IMR-90 (cell line): ENCODE results near the gene PLAC9.

Experiments
- BHLHE40 ChIP-seq: fragments of 150-350 bp; IDR thresholded peaks from 2 replicates; pipeline ENCODE4 v1.6.1; 2016; ENCODE audit warnings: mild to moderate bottlenecking, low read depth, low read length
- CEBPB ChIP-seq: IDR thresholded peaks from 2 replicates; pipeline ENCODE4 v1.6.1; 2012; ENCODE audit warnings: low read depth, low read length, improper control_type of control experiment
- CTCF ChIP-seq: conservative IDR thresholded peaks from 2 replicates; pipeline ENCODE4 v1.5.1; 2012; ENCODE audit warnings: mild to moderate bottlenecking, low read depth, low read length, improper control_type of control experiment
- MAFK ChIP-seq: IDR thresholded peaks from 2 replicates; pipeline ENCODE4 v1.6.1; 2012; ENCODE audit warnings: low read depth, low read length, improper control_type of control experiment
- MAZ ChIP-seq: IDR thresholded peaks from 2 replicates; pipeline ENCODE4 v1.6.1; 2012; ENCODE audit warnings: low read depth, mild to moderate bottlenecking, low read length, improper control_type of control experiment, moderate library complexity, borderline replicate concordance
- MXI1 ChIP-seq: IDR thresholded peaks from 2 replicates; pipeline ENCODE4 v1.6.1; 2012; ENCODE audit warnings: low read depth, mild to moderate bottlenecking, low read length, moderate library complexity, borderline replicate concordance
- POLR2A ChIP-seq: IDR thresholded peaks from 2 replicates; pipeline ENCODE4 v1.6.1; 2012; ENCODE audit warnings: mild to moderate bottlenecking, low read depth, low read length
- RAD21 ChIP-seq: IDR thresholded peaks from 2 replicates; pipeline ENCODE4 v1.6.1; 2012; ENCODE audit warnings: low read length, improper control_type of control experiment
- SMC3 ChIP-seq: fragments of 150-350 bp; IDR thresholded peaks from 2 replicates; pipeline ENCODE4 v1.6.1; 2016; ENCODE audit warnings: low read depth, mild to moderate bottlenecking, antibody characterized with exemption, low read length, moderate library complexity
- USF2 ChIP-seq: fragments of 150-350 bp; IDR thresholded peaks from 2 replicates; pipeline ENCODE4 v1.6.1; 2017; ENCODE audit warnings: mild to moderate bottlenecking, antibody characterized with exemption, low read length, low read depth

- TF ChIP-seq USF2 (no peak), CTCF (no peak), RAD21 (no peak), POLR2A (no peak), MXI1 (no peak), MAZ (no peak), MAFK (no peak), BHLHE40 (no peak), SMC3 (no peak), CEBPB (no peak)
Observed at GRCh38 chr10:80156216-80156615, 23.7 kb downstream of the PLAC9 start.
